GM19397 (cell line): ENCODE measurements around the gene DNLZ.
"Not testable (repeated sequence)": the region's sequence is repeated elsewhere in the genome, so short reads cannot be mapped to it uniquely, and the experiment has no call there.

Source experiments
- ATAC-seq: cut with Tn5 transposase; IDR thresholded peaks from one replicate; pipeline ENCODE4 v1.9.1; 2021; ENCODE audit warnings: mild to moderate bottlenecking, moderate library complexity; ENCODE audit not compliant: unreplicated experiment

The DNLZ gene

GRCh38 chr9:136320972-136321371, 42.6 kb downstream of the DNLZ start:
- not testable (repeated sequence) for ATAC-seq

DNA sequence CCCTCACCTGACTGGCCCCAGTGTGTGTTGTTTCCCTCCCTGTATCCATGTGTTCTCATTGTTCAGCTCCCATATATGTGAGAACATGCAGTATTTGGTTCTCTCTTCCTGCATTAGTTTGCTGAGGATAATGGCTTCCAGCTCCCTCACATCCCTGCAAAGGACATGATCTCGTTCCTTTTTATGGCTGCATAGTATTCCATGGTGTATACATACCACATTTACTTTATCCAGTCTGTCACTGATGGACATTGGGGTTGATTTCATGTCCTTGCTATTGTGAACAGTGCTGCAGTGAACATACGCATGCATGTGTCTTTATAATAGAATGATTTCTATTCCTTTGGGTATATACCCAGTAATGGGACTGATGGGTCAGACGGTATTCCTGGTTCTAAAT, 43.6 kb downstream of the DNLZ start:
- ATAC-seq: not testable (repeated sequence)

- ATAC-seq: not testable (repeated sequence)
Observed at GRCh38 chr9:136319244-136319643, 44.3 kb downstream of the DNLZ start.

DNA sequence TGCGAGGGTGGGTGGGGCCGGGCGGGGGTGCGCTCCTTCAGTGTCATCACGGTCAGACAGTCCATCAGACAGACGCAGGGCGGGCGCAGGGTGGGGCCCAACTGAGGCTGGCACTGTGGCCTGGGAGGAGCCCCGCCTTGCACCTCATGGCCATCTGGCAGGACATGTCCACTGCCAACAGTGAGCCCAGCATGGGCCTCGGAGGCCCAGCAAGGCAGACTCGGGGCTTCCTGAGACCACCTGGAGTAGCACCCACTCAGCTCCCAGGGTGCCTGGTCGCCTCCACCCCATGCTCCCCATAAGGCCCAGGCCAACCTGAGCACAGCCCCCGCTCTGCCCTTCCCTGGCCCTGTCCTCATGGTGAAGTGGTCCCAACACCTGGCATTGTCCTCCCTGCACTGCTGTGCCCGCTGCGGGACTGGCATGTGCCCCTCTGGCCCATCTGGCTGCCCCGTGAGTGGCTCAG, 44.7 kb downstream of the DNLZ start:
- no peak for ATAC-seq

- no peak for ATAC-seq
Observed at GRCh38 chr9:136318111-136318775, 45.3 kb downstream of the DNLZ start.

DNA sequence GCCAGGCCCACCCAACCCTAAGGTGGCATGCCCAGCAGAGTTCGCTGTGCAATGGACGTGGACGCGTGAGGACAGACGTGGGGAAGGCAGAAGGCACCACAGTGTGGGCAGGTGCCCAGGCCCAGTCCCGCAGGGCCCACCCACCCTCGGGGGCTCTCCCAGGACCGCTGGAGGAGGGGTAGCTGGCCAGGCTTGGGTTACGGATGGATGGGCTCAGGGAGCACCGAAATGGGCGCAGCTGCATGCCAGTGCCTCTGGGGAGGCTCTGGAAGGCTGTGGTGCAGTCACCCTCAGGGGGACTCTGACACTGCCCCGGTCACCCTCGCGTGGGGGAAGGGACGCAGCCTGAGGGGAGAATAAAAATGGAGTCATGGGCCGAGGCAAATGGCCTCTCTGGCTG, 45.8 kb downstream of the DNLZ start:
- no peak for ATAC-seq

GRCh38 chr9:136316896-136317676, 46.5 kb downstream of the DNLZ start:
- no peak for ATAC-seq

DNA sequence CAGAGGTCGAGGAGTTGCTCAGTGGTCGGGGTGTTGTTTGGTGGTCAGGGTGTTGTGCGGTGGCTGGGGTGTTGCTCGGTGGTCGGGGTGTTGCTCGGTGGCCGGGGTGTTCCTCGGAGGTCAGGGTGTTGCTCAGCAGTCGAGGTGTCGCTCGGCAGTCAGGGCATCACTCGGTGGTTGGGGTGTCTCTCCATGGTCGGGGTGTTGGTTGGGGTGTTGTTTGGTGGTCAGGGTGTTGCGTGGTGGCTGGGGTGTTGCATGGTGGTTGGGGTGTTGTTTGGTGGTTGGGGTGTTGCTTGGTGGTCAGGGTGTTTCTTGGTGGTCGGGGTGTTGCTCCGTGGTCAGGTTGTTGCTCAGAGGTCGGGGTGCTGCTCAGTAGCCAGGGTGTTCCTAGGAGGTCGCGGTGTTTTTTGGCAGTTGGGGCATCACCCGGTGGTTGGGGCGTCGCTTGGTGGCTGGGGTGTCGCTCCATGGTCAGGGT, 47.2 kb downstream of the DNLZ start:
- no peak for ATAC-seq

DNA sequence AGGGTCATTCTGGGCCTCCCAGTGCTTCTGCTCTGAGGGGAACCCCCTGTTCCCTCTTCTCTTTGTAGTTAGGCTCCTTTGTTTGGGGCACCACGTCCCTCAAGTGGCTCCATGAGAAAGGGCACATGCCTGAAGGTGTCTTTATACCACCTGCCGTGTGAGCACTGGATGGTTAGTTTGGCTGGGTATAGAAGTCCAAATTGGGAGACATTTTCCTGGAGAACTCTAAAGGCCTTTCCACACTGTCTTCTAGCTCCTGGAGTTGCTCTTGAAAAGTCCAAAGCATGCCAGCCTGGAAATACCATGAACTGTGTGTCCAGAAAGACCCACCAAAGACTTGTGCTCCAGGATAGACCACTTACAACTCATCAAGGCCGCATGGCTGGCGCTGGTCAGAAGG, 48.6 kb downstream of the DNLZ start:
- ATAC-seq: no peak

GRCh38 chr9:136314056-136314416, 49.5 kb downstream of the DNLZ start:
- ATAC-seq: no peak

- ATAC-seq: no peak
Observed at GRCh38 chr9:136313111-136314055, 50.2 kb downstream of the DNLZ start.

- ATAC-seq: no peak
Observed at GRCh38 chr9:136312436-136312835, 51.1 kb downstream of the DNLZ start.

DNA sequence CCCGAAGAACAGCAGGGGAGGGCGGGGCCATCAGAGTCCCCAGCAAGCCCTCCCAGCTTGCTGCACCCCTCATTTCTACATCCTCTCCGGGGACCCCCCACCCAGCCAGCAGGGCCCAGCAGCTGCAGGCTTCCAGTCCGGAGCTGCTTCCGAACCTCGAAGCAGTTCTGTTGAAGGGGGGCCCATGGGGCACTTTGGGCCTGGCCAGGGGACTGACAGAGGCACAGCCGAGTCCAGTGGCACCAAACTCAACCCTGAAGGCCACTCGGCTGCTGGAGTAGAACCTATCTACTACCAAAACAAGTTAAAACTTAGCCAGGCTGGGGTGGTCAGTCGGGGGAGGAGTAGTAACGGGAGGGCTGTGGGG, 51.6 kb downstream of the DNLZ start:
- no peak for ATAC-seq

DNA sequence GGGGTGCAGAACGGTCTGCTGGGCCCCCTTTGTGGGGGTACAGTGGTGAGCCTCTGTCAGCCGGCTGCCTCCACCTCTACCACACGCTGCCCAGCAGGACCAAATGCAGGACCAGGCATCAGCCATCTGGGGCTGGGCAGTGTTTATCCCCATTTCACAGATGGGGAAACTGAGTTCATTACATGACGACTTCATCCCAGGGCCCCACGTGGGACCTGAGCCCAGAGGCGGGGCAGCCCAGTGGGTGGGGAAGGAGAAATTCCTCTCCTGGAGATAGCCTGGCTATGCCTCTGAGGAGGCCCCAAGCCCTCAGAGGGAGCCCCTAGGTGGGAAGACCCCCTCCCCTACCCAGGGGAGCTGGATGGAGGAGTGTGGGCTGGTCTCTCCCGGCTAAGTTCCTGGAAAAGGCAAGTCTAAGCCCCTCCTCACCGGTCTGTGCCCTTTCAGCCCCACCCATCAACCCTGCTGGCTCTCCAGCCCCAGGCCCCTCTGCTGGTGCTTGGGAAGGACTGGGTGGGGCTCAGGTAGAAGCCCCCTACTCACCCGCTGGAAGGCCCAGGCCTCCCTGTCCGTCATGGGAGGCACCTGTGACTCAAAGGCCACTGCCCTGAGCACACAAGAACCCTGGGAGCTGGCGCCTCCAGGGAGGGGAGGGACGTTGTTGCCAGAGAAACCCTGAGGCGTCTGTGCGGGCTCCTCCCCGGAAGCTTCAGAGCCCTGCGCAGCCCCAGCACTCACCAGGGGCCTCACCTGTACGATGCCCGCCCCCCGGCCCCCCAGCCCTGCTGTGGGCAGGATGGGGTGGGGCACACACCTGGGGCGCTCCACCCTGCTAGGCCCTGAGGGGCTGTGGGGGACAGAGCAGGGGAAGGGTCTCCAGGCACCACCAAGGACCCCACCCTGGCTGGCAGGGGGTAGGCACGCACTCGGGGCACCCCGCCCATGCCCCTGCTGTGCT, 52.2 kb downstream of the DNLZ start:
- ATAC-seq: no peak

DNA sequence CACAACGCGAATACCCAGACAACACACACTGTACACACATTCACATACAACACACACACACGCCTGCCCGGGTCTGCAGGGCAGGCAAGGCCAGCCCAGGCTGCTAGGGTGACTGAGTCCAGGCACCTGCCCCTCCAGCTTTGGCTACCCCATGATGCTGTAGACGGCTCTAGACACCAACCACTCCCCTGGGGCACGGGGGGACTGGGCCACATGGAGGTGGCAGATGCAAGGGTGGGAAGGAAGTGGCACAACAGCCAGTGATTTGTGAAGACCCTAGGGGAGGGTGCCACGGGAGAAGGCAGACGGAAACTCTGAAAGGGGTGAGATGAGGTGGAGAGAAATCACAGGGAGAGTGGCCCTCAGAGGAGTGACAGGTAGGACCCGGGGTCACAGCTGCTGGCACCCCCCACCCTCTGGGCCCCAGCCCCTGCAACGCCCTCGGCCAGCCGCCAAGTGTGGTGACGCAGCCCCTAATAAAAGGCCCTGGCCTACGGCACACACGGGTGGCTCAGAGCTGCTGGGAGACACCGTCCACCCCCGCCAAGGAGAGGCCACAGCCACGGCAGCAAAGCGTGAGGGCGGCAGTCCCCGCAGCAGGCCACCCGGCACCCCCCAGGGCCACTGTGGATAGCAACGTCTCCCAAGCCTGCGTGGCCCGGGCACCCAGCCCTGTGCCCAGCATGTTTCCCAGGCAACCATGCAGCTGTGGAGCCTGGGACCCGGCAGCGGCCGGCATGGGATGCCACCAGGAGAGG, 53.1 kb downstream of the DNLZ start:
- no peak for ATAC-seq

GRCh38 chr9:136309806-136310220, 53.7 kb downstream of the DNLZ start:
- ATAC-seq: no peak
